Smooth muscle cell of the brain vasculature (primary cell): ENCODE measurements around the gene PDCD11.
"Not testable (repeated sequence)": the region's sequence is repeated elsewhere in the genome, so short reads cannot be mapped to it uniquely, and the experiment has no call there.

Experiments
- DNase-seq: peaks from one replicate; pipeline ENCODE4 v3.0.0-alpha.2; 2012; ENCODE audit warnings: low read depth, low spot score

PDCD11 gene

GRCh38 chr10:103475437-103475836 is 79.0 kb downstream of the PDCD11 start:
- DNase-seq = no peak

- no peak for DNase-seq
Measured at GRCh38 chr10:103476046-103476768, 79.8 kb downstream of the PDCD11 start.

DNA sequence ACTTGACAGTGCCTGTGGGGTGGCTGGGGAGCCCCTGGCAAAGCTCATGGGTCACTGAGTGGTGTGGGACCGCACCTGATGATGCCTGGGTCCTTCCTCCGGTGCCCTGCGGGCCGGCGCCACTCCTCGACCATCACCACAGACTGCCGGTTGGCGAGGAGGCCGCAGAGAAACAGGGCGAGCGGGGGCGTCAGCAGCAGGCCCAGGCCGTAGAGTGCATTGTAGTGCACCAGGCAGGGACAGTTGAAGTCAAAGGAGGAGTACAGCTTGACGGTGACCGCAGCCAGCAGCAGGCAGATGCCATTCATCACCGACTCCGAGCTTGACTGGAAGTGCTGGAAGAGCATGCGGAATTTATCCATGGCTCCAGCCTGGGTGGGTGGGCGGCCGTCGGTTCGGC is 82.2 kb downstream of the PDCD11 start:
- DNase-seq = no peak

DNA sequence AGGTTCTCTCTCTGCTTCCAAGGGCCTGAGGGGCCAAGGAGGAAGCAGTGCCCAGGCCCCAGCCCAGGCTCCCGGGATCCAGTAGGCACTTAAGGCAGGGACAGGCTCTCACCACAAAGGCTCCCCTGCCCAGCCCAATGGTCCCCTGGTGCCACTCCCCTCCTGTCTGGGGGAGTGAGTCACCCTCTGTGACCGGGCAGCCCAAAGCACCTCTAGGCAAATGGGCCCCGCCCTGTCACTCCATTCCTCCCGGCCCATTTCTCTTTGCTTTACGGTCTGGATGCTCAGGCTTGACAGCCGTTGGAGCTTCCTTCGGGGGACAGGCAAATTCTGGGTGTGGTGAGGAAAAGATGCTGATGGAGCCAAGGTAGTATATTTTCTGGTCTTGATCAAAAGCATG is 82.7 kb downstream of the PDCD11 start, which contains the start of gene CALHM3:
CALHM3 (minus strand) TSS at position 106 of the 400 bp plus-strand sequence. CDS start 208 bp downstream, outside the sequence.
- no peak for DNase-seq

DNA sequence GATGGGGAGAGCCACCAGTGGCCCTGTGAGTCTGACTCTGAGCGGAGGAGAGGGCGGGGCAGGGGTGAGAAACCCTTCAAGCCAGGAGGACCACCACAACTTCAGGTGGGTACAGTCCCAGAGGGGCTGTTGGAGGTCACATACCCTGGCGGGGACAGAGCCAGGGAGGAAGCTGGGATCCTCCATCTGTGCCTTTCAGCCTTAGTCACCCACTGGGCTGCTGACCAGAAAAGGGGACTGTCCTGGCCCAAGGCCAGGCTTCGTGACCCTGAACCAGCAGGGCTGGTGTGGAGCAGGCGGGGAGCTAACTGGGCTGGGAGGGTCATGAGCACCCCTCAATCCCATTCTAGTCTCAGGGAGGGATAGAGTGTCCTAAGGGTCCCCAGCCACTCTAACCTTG is 84.1 kb downstream of the PDCD11 start:
- DNase-seq = no peak

DNA sequence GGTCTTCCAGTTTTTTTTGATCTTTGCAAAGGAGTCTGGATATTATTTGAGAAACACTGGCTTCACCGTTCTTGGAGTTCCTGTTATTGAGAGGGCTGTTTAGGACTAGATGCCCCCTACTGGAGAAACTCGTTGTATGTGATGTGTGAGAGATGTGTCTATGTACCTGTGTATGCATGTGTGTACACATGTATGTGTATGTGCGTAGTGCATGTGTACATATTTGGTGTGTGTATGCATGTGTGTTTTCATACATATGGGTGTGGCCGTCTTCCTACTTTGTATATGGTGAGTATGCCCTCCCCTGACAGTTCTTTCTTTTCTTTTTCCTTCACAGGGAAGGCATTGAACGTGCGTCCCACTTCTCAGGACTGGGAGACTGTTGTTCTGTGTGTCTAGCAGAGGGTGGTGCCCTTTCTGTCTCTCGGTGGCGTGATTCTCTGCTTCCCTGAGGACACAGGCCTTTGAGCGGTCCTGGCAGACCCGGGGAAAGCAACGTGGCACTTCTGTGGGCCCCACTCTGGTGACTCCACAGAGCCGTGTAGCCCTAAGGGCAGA is 85.6 kb downstream of the PDCD11 start:
- peak; percentile 41 for DNase-seq

DNA sequence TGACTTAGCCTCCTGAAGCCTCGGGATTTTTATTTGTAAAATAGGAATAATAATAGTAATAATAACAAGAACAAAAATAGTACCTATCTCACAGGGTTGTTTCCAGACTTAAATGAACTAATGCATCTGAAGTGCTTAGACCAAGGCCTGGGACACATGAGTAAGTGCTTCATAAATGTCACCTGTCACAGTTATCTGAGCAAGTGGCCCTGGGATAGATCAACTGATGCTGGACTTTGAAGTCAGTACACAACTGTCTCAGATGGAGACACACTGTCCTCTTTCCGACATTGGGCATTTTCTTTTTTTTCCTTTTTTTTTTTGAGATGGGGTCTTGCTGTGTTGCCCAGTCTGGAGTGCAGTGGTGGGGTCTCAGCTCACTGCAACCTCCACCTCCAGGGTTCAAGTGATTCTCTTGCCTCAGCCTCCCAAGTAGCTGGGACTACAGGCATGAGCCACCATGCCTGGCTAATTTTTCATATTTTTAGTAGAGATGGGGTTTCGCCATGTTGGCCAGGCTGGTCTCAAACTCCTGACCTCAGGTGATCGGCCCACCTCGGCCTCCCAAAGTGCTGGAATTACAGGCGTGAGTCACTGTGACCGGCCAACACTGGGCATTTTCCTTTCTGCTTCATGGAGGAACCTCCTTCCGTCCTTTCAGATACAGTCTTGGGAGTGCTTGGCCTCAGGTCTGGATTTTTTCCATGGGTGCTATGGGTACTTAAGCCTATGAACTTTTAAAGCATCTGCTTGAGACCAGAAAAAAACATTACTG is 90.4 kb downstream of the PDCD11 start:
- not testable (repeated sequence) for DNase-seq

GRCh38 chr10:103487410-103487708 is 90.9 kb downstream of the PDCD11 start:
- DNase-seq = no peak

GRCh38 chr10:103490986-103491314 is 94.5 kb downstream of the PDCD11 start:
- no peak for DNase-seq

DNA sequence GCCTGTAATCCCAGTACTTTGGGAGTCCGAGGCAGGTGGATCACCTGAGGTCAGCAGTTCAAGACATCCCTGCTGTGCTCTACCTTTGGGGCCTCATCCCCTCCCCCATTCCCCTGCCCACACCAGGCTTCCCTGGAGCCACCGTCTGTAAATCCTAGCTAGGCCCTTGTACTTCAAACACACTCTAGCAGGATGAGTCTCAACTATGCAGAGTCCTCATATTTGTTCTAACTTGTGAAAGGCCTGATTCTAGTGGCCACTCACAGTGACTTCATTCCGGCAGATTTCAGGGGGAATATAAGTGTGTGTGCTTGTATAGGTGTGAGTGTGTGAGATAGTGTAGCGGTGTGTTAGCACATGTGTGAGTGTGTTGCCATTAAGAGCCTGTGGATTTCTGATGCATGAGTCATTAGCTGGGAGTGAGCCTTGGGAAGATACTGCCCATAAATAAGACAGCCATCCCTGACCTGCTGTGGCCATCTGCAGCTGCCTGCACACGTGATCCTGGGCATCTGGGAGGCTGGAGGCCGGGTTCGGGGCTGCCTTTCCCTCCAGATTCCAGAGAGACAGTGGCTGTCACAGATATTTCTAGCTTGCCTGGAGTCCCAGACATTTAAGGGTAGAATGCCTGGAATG is 95.4 kb downstream of the PDCD11 start:
- DNase-seq = peak; percentile 79

- DNase-seq = no peak
Measured at GRCh38 chr10:103492655-103493261, 96.3 kb downstream of the PDCD11 start.

- no peak for DNase-seq
Measured at GRCh38 chr10:103493362-103493915, 97.0 kb downstream of the PDCD11 start, which contains the start of gene NEURL1. Gene NEURL1 (plus strand): TSS chr10:103493705. CDS start chr10:103494388, 683 bp downstream.

- DNase-seq = no peak
Measured at GRCh38 chr10:103493916-103494877, 97.8 kb downstream of the PDCD11 start.

- no peak for DNase-seq
Measured at GRCh38 chr10:103495321-103495720, 98.9 kb downstream of the PDCD11 start.
